Activated T-cell treated with anti-CD3 and anti-CD28 coated beads, Interleukin-2, amount 50 U/mL, for 48 hours (primary cell): ENCODE measurements around the gene BLNK.

Experiments used
- DNase-seq, 2 experiments: peaks; one replicate each; pipeline ENCODE4 v3.0.0-alpha.2; 2020

Gene BLNK

GRCh38 chr10:96260014-96260413 is 11.4 kb downstream of the BLNK start:
- no peak for DNase-seq

GRCh38 chr10:96259150-96259549 is 12.2 kb downstream of the BLNK start:
- no peak for DNase-seq

- DNase-seq: no peak
Measured at GRCh38 chr10:96257944-96258343, 13.4 kb downstream of the BLNK start.

GRCh38 chr10:96255549-96256333 is 15.6 kb downstream of the BLNK start:
- no peak for DNase-seq

GRCh38 chr10:96254976-96255375 is 16.4 kb downstream of the BLNK start:
- DNase-seq: no peak

- no peak for DNase-seq
Measured at GRCh38 chr10:96252730-96253129, 18.6 kb downstream of the BLNK start.

GRCh38 chr10:96250349-96250748 is 21.0 kb downstream of the BLNK start:
- no peak for DNase-seq

GRCh38 chr10:96249264-96249663 is 22.1 kb downstream of the BLNK start:
- no peak for DNase-seq

- no peak for DNase-seq
Measured at GRCh38 chr10:96244354-96244753, 27.0 kb downstream of the BLNK start.

GRCh38 chr10:96243296-96243695 is 28.1 kb downstream of the BLNK start:
- DNase-seq: no peak

GRCh38 chr10:96242822-96243221 is 28.5 kb downstream of the BLNK start:
- no peak for DNase-seq

- DNase-seq: no peak
Measured at GRCh38 chr10:96238646-96239623, 32.4 kb downstream of the BLNK start.

- DNase-seq: no peak
Measured at GRCh38 chr10:96236876-96237275, 34.5 kb downstream of the BLNK start.

GRCh38 chr10:96236090-96236478 is 35.3 kb downstream of the BLNK start:
- DNase-seq: no peak

- DNase-seq: no peak
Measured at GRCh38 chr10:96235326-96236089, 35.9 kb downstream of the BLNK start.

GRCh38 chr10:96233959-96234358 is 37.4 kb downstream of the BLNK start:
- no peak for DNase-seq

- no peak for DNase-seq
Measured at GRCh38 chr10:96230527-96230926, 40.8 kb downstream of the BLNK start.

GRCh38 chr10:96229568-96230030 is 41.8 kb downstream of the BLNK start:
- peak; percentile 79 for DNase-seq

GRCh38 chr10:96228408-96228994 is 42.9 kb downstream of the BLNK start:
- no peak for DNase-seq

GRCh38 chr10:96227206-96227605 is 44.2 kb downstream of the BLNK start:
- DNase-seq: no peak

GRCh38 chr10:96225119-96225518 is 46.2 kb downstream of the BLNK start:
- no peak for DNase-seq

- DNase-seq: no peak
Measured at GRCh38 chr10:96222908-96223307, 48.5 kb downstream of the BLNK start.

GRCh38 chr10:96222441-96222840 is 48.9 kb downstream of the BLNK start:
- DNase-seq: no peak
